Cardiac muscle cell (in vitro differentiated cells and primary cell): ENCODE measurements around the gene OR1M1. TPM values are rescaled to one million over a fixed set of nuclear protein-coding genes. Genes with fewer than 3 reads are reported as not detected.

Experiments
- DNase-seq, 2 donors: peaks; one replicate each; pipeline versions ENCODE4 v3.0.0 to v3.0.0-alpha.2; 2010 to 2017; ENCODE audit warnings: low read depth in 1 of 2, low spot score in 1 of 2
- H3K27ac ChIP-seq: fragments of 200-600 bp; sonication (generic); 2 replicates; pipeline ENCODE4 v1.5.1; 2016
- H3K27me3 ChIP-seq: fragments of 200-600 bp; sonication (generic); 2 replicates; pipeline ENCODE4 v1.6.0; 2016; ENCODE audit warnings: control low read depth
- H3K36me3 ChIP-seq: fragments of 200-600 bp; sonication (generic); 2 replicates; pipeline ENCODE4 v1.5.1; 2016; ENCODE audit warnings: control low read depth
- H3K4me1 ChIP-seq: fragments of 200-600 bp; sonication (generic); 2 replicates; pipeline ENCODE4 v1.8.1; 2017; ENCODE audit warnings: low read depth, mild to moderate bottlenecking, mixed run types
- H3K4me3 ChIP-seq: fragments of 200-600 bp; sonication (generic); 2 replicates; pipeline ENCODE4 v1.5.1; 2016; ENCODE audit warnings: mild to moderate bottlenecking
- H3K9me3 ChIP-seq: fragments of 200-600 bp; sonication (generic); 2 replicates; pipeline ENCODE4 v1.5.1; 2017; ENCODE audit warnings: low read depth, mild to moderate bottlenecking, control low read depth
- polyA plus RNA-seq: library from polyadenylated mRNA; unstranded; fragments of >200 nt; fragmentation: Nextera tagmentation; extraction: Ambion mirVana; gene quantifications from 2 replicates; pipeline ENCODE4 v1.2.1, GENCODE V29; 2016
- total RNA-seq: library from RNA; depleted of rRNA; stranded (reverse); fragments of >200 nt; gene quantifications from 2 replicates; pipeline ENCODE4 v1.2.3, GENCODE V29; 2016
- TF ChIP-seq, protein P1 (sequence below): IDR thresholded peaks from 2 replicates; pipeline ENCODE4 v1.5.1; 2012; ENCODE audit warnings: low read depth, mild to moderate bottlenecking, low read length

The OR1M1 gene
- total and polyA plus RNA-seq, 2 experiments from 2014 or later, result not detected

DNA sequence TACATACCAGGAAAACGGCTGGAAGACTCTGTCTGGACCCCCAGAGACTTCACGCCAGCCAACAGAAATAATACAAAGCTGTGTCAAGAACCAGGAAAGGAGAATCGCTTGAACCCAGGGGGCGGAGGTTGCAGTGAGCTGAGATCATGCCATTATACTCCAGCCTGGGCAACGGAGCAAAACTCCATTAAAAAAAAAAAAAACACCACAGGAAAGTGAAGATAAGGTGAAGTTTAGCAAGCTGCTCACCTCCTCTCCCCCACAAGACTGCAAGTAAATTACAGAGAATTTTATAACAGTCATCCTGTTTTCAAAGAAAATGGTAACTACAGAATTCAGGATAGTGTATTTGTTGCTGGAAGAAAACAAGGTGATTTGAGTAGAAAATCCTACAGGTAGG, 29.7 kb downstream of the OR1M1 start:
- TF ChIP-seq, protein P1, sequence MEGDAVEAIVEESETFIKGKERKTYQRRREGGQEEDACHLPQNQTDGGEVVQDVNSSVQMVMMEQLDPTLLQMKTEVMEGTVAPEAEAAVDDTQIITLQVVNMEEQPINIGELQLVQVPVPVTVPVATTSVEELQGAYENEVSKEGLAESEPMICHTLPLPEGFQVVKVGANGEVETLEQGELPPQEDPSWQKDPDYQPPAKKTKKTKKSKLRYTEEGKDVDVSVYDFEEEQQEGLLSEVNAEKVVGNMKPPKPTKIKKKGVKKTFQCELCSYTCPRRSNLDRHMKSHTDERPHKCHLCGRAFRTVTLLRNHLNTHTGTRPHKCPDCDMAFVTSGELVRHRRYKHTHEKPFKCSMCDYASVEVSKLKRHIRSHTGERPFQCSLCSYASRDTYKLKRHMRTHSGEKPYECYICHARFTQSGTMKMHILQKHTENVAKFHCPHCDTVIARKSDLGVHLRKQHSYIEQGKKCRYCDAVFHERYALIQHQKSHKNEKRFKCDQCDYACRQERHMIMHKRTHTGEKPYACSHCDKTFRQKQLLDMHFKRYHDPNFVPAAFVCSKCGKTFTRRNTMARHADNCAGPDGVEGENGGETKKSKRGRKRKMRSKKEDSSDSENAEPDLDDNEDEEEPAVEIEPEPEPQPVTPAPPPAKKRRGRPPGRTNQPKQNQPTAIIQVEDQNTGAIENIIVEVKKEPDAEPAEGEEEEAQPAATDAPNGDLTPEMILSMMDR, result no peak
- H3K36me3 ChIP-seq, result no peaks in the 10 kb centered on the region
- H3K4me3 ChIP-seq, result no peak overlapping the region
- H3K4me1 ChIP-seq, result no peaks in the 10 kb centered on the region
- DNase-seq, result no peak
- no peaks in the 10 kb centered on the region for H3K27me3 ChIP-seq
- no peak overlapping the region for H3K27ac ChIP-seq
- no peaks in the 10 kb centered on the region for H3K9me3 ChIP-seq

DNA sequence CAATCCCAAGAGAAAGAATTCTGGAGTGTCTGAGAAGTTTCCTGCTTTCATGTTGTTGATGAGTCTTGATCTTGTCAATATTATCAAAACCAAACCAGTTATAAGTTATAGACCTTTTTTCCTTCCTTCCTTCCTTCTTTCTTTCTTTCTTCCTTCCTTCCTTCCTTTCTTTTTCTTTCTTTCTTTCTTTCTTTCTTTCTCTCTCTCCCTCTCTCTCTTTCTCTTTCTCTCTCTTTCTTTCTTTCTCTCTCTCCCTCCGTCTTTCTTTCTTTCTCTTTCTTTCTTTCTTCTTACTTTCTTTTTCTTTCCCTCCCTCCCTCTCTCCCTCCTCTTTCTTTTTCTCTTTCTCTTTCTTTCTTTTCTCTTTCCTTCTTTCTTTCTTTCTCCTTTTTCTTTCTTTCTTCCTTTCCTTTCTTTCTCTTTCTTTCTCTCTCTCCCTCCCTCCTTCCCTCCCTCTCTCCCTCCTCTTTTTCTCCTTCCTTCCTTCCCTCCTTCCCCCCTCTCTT, 40.1 kb downstream of the OR1M1 start, which contains the start of gene OR7G3:
OR7G3 (minus strand) TSS at position 51 of the 506 bp plus-strand sequence; CDS start at position 51, 0 bp downstream.
- DNase-seq, result no peak
- H3K36me3 ChIP-seq, result no peaks in the 10 kb centered on the region
- H3K27me3 ChIP-seq, result no peaks in the 10 kb centered on the region
- no peak within 1 kb of the TSS for H3K27ac ChIP-seq
- TF ChIP-seq, protein P1, result no peak
- no peaks in the 10 kb centered on the region for H3K9me3 ChIP-seq
- no peaks in the 10 kb centered on the region for H3K4me1 ChIP-seq
- no peak within 1 kb of the TSS for H3K4me3 ChIP-seq

DNA sequence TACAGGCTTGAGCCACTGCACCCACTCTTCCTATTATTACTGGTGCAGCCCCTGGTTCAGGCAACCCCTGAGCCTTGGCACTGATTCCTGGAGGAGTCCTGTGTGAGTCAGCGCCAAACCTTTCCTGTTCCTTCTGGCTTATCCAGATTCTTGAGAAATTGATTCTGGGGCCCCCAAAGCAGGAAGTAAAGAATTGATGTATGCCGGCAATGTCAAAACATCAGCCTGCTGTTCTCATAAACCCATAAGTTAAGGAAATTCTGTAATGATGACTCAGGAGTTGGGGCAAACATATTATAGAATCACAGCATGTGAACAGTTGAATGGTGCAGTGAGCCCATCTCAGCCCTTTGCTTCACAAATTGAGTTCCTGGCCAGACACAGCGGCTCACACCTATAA, 41.3 kb downstream of the OR1M1 start:
- TF ChIP-seq, protein P1, result no peak
- no peaks in the 10 kb centered on the region for H3K9me3 ChIP-seq
- H3K4me3 ChIP-seq, result no peak overlapping the region
- no peak overlapping the region for H3K27ac ChIP-seq
- DNase-seq, result peak in 1 of 2 donors; percentile 70
- no peaks in the 10 kb centered on the region for H3K4me1 ChIP-seq
- H3K36me3 ChIP-seq, result no peaks in the 10 kb centered on the region
- no peaks in the 10 kb centered on the region for H3K27me3 ChIP-seq

DNA sequence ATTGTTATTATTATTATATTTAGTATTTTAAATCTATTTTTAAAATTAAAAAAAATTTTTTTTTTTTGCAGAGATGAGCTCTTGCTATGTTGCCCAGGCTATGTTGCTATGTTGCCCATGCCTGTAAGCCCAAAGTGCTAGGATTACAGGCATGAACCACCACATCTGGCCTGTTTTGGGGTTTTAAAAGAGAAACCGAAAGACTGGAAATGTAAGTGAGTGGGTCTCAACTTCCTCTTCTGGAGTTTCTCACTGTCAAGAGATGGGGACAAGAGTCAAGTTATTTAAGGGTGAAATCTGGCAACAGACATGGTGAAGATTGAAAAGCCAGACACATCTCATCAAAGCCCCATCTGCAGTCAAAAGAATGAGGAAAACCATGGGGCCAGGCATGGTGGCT, 44.1 kb downstream of the OR1M1 start:
- TF ChIP-seq, protein P1, result no peak
- H3K27me3 ChIP-seq, result no peaks in the 10 kb centered on the region

DNA sequence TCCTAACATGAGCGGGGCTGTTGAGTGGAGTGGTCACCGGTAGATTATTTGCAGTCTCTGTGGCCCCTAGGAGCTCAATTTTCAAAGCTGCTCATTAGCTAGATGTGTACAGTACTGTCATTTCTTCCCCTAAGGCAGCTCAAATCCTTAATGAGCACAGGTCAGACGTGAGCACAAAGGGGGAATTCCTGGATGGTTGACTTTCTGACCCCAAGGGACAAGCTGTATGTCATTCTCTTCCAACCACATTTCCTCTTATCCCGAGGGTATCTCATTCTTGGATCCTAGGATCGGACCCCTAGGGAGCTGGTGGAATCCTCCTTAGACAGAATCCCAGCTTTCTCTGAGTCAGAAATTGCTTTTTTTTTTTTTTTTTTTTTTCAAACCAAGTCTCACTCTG, 45.6 kb downstream of the OR1M1 start:
- Histone ChIP-seq H3K4me3 (no peak overlapping the region), H3K9me3 (no peaks in the 10 kb centered on the region), H3K27ac (no peak overlapping the region), H3K4me1 (no peaks in the 10 kb centered on the region), H3K27me3 (no peaks in the 10 kb centered on the region), H3K36me3 (no peaks in the 10 kb centered on the region)
- DNase-seq, result no peak
- TF ChIP-seq, protein P1, result no peak

More for the DNA sequence above, 44.1 kb downstream of the OR1M1 start:
- Histone ChIP-seq H3K27ac (no peak overlapping the region), H3K4me3 (no peak overlapping the region), H3K36me3 (no peaks in the 10 kb centered on the region), H3K4me1 (no peaks in the 10 kb centered on the region), H3K9me3 (no peaks in the 10 kb centered on the region)
- DNase-seq, result no peak
